NOMO-1 treated with dmso at 0.1 percent for 144 hours (cell line): ENCODE data around the gene LMX1A.

Source experiments
- DNase-seq: peaks from one replicate; lab custom pipeline; 2025; ENCODE audit not compliant: unreplicated experiment; lab: John Stamatoyannopoulos, UW

LMX1A gene

GRCh38 chr1:165225062-165225461 is 131.5 kb downstream of the LMX1A start:
- no peak for DNase-seq

GRCh38 chr1:165224504-165224903 is 132.0 kb downstream of the LMX1A start:
- no peak for DNase-seq

- no peak for DNase-seq
These were observed 133.9 kb downstream of the LMX1A start for GRCh38 chr1:165222580-165222979.

- no peak for DNase-seq
These were observed 137.8 kb downstream of the LMX1A start for GRCh38 chr1:165218731-165219130.

- DNase-seq, result no peak
These were observed 138.6 kb downstream of the LMX1A start for GRCh38 chr1:165217958-165218357.

GRCh38 chr1:165216254-165216653 is 140.3 kb downstream of the LMX1A start:
- DNase-seq, result no peak

- no peak for DNase-seq
These were observed 140.8 kb downstream of the LMX1A start for GRCh38 chr1:165215676-165216075.

GRCh38 chr1:165212229-165212628 is 144.3 kb downstream of the LMX1A start:
- DNase-seq, result no peak

- DNase-seq, result no peak
These were observed 148.5 kb downstream of the LMX1A start for GRCh38 chr1:165207853-165208515.

GRCh38 chr1:165205145-165205544 is 151.4 kb downstream of the LMX1A start:
- no peak for DNase-seq

GRCh38 chr1:165204548-165204947 is 152.0 kb downstream of the LMX1A start:
- no peak for DNase-seq

GRCh38 chr1:165191087-165191486 is 165.4 kb downstream of the LMX1A start:
- DNase-seq, result no peak

GRCh38 chr1:165189913-165190312 is 166.6 kb downstream of the LMX1A start:
- no peak for DNase-seq

GRCh38 chr1:165189011-165189410 is 167.5 kb downstream of the LMX1A start:
- no peak for DNase-seq

GRCh38 chr1:165187031-165188009 is 169.2 kb downstream of the LMX1A start:
- DNase-seq, result no peak

- DNase-seq, result no peak
These were observed 171.2 kb downstream of the LMX1A start for GRCh38 chr1:165185161-165185889.

GRCh38 chr1:165182975-165183374 is 173.5 kb downstream of the LMX1A start:
- DNase-seq, result no peak

GRCh38 chr1:165179306-165179705 is 177.2 kb downstream of the LMX1A start:
- no peak for DNase-seq

- no peak for DNase-seq
These were observed 182.0 kb downstream of the LMX1A start for GRCh38 chr1:165174491-165174890.

GRCh38 chr1:165173818-165174217 is 182.7 kb downstream of the LMX1A start:
- no peak for DNase-seq

GRCh38 chr1:165173409-165173808 is 183.1 kb downstream of the LMX1A start:
- no peak for DNase-seq
